ENCODE measurements around the gene SDK1. TPM values are rescaled to one million over a fixed set of nuclear protein-coding genes. Genes with fewer than 3 reads are reported as not detected.
"Not testable (repeated sequence)": the region's sequence is repeated elsewhere in the genome, so short reads cannot be mapped to it uniquely, and the experiment has no call there.

SDK1 gene
- total RNA-seq, 1 donor from 2014 or later, result 1.3 TPM

DNA sequence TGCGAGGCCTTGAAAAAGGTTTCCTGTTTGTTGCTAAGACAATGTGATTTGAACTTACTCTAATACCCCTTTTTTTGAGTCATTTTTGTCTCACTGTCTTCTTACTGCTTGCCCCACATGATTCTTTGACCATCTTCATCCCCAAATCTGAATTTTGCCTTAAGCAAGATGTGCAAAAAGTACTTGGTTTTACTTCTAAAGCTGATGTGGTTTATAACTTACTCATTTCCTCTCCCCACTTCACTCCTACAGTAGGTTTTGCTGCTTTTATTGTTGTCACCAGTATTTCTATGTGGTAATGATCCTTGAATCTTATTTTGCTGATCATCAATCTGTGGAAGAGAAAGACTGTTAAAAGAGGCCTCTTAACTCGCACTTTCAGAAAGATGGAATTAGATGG lies 396.4 kb downstream of the SDK1 start:
- TF ChIP-seq, protein P1, sequence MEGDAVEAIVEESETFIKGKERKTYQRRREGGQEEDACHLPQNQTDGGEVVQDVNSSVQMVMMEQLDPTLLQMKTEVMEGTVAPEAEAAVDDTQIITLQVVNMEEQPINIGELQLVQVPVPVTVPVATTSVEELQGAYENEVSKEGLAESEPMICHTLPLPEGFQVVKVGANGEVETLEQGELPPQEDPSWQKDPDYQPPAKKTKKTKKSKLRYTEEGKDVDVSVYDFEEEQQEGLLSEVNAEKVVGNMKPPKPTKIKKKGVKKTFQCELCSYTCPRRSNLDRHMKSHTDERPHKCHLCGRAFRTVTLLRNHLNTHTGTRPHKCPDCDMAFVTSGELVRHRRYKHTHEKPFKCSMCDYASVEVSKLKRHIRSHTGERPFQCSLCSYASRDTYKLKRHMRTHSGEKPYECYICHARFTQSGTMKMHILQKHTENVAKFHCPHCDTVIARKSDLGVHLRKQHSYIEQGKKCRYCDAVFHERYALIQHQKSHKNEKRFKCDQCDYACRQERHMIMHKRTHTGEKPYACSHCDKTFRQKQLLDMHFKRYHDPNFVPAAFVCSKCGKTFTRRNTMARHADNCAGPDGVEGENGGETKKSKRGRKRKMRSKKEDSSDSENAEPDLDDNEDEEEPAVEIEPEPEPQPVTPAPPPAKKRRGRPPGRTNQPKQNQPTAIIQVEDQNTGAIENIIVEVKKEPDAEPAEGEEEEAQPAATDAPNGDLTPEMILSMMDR (IDR thresholded peaks at IDR 0.05), result no peak
- intact Hi-C loops (cut with micrococcal nuclease), result no loop called here
- ATAC-seq (ENCODE audit: low read depth), result no peak
- CTCF ChIA-PET, result no interaction called here
- no peak for DNase-seq
- Mint-ChIP-seq H3K4me3 (no peak overlapping the region), H3K9me3 (peaks cover 2% of the 10 kb centered on the region), H3K36me3 (ENCODE audit: low read depth) (no peaks in the 10 kb centered on the region), H3K27me3 (peaks cover 6% of the 10 kb centered on the region), H3K27ac (no peak overlapping the region), H3K4me1 (no peaks in the 10 kb centered on the region)
- POLR2A ChIA-PET, result no interaction called here

DNA sequence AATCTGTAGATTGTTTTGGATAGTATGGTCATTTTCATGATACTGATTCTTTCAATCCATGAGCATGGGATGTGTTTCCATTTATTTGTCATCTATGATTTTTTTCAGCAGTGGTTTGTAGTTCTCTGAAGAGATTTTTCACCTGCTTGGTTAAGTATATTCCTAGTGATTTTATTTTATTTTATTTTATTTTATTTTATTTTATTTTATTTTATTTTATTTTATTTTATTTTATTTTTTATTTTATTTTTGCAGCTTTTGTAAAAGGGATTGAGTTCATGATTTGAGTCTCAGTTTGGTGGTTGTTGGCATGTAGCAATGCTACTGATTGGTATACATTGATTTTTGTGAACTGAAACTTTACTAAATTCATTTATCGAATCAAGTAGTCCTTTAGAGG lies 404.2 kb downstream of the SDK1 start:
- intact Hi-C loops (cut with micrococcal nuclease), result no loop called here
- H3K9me3 Mint-ChIP-seq, result peaks cover 4% of the 10 kb centered on the region
- no peak overlapping the region for H3K27ac Mint-ChIP-seq
- TF ChIP-seq, protein P1 (IDR thresholded peaks at IDR 0.05), result no peak
- DNase-seq, result no peak
- H3K36me3 Mint-ChIP-seq (ENCODE audit: low read depth), result no peaks in the 10 kb centered on the region
- ChIA-PET POLR2A (no interaction called here), CTCF (no interaction called here)
- no peak overlapping the region for H3K4me3 Mint-ChIP-seq
- no peaks in the 10 kb centered on the region for H3K4me1 Mint-ChIP-seq
- no peak for ATAC-seq (ENCODE audit: low read depth)
- H3K27me3 Mint-ChIP-seq, result peaks cover 5% of the 10 kb centered on the region

DNA sequence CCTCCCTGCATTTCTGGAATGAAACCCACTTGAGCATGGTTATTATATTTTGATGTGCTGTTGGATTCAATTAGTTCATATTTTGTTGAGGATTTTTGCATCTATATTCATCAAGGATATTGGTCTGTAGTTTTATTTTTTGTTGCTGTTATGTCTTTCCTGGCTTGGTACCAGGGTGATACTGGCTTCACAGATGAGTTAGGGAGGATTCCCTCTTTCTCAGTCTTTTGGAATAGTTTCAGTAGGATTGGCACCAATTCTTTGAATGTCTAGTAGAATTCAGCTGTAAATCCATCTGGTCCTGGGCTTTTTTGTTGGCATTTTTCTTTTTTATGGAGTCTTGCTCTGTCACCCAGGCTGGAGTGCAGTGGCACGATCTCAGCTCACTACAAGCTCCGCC lies 405.0 kb downstream of the SDK1 start:
- CTCF ChIA-PET; ATAC-seq (ENCODE audit: low read depth); H3K9me3 Mint-ChIP-seq; POLR2A ChIA-PET; H3K27me3 Mint-ChIP-seq; intact Hi-C loops (cut with micrococcal nuclease); H3K27ac Mint-ChIP-seq; H3K36me3 Mint-ChIP-seq (ENCODE audit: low read depth); H3K4me3 Mint-ChIP-seq; H3K4me1 Mint-ChIP-seq; DNase-seq: not testable (repeated sequence)

DNA sequence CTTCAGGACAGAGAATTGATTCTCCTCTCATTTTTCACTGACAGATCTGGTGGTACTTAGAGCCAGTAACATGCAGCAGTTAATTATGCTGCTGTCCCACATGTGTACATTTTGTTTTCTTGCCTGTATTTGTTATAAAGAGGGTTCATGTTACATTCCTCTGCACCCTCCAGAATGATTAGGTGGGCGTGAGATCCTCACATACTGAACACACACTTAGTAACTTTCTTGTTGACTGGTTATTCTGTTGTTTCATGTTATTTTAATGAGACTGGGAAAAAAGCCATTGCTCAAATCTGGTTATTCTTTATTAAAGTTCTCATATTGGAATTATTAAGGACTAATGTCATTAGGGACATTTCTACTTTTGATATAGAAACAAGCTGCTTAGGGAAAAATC lies 409.1 kb downstream of the SDK1 start:
- Mint-ChIP-seq H3K27ac (no peak overlapping the region), H3K4me3 (no peak overlapping the region), H3K36me3 (ENCODE audit: low read depth) (no peaks in the 10 kb centered on the region), H3K27me3 (peaks cover 8% of the 10 kb centered on the region), H3K4me1 (no peaks in the 10 kb centered on the region), H3K9me3 (peaks cover 2% of the 10 kb centered on the region)
- ChIA-PET POLR2A (no interaction called here), CTCF (no interaction called here)
- intact Hi-C loops (cut with micrococcal nuclease), result no loop called here
- DNase-seq, result no peak
- no peak for ATAC-seq (ENCODE audit: low read depth)
- TF ChIP-seq, protein P1 (IDR thresholded peaks at IDR 0.05), result no peak

DNA sequence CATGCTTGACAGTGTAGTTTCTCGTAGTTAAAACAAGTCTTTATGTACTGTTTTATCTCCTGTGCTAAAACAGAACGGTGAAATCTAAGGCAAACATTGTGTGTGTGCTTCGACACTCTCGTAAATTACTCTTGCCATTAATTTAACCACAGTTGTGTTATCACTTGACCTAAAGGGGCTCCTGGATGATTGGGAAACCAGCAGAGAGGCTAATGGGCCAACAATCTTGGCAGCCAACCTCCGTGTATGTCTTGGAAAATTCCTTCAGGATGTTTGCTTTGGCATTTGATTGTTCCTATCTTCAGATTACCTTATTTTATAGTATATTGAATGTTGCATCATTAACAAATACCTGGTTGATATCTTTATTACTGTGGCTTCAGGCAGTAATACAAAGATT lies 409.5 kb downstream of the SDK1 start:
- intact Hi-C loops (cut with micrococcal nuclease), result no loop called here
- Mint-ChIP-seq H3K36me3 (ENCODE audit: low read depth) (no peaks in the 10 kb centered on the region), H3K4me3 (no peak overlapping the region), H3K9me3 (peaks cover 2% of the 10 kb centered on the region), H3K27ac (no peak overlapping the region), H3K27me3 (peaks cover 8% of the 10 kb centered on the region), H3K4me1 (no peaks in the 10 kb centered on the region)
- ATAC-seq (ENCODE audit: low read depth) (no peak), DNase-seq (no peak)
- ChIA-PET POLR2A (no interaction called here), CTCF (no interaction called here)
- TF ChIP-seq, protein P1 (IDR thresholded peaks at IDR 0.05), result no peak

DNA sequence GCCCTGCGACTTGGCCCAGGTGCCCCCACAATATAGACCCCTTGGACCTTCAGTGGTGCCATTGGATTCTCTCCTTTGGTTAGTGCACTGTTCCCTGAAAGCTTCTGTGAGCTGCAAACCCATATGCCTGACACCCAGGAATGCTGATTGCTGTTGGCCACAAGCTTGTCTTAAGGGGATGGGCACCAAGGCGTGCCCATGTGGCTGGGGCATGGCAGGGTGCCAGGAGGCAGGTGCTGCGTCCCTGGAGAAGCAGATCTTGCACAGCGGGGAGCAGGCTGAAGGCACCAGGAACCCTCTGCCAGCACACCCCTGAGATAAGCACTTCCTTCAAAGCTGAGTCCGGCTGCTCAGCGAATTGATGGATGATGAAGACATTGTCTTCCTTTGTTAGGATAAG lies 411.8 kb downstream of the SDK1 start:
- no peak overlapping the region for H3K4me3 Mint-ChIP-seq
- peaks cover 2% of the 10 kb centered on the region for H3K9me3 Mint-ChIP-seq
- DNase-seq, result no peak
- TF ChIP-seq, protein P1 (IDR thresholded peaks at IDR 0.05), result no peak
- H3K4me1 Mint-ChIP-seq, result no peaks in the 10 kb centered on the region
- no peak overlapping the region for H3K27ac Mint-ChIP-seq
- no peaks in the 10 kb centered on the region for H3K36me3 Mint-ChIP-seq (ENCODE audit: low read depth)
- CTCF ChIA-PET, result no interaction called here
- no peak for ATAC-seq (ENCODE audit: low read depth)
- POLR2A ChIA-PET, result no interaction called here
- intact Hi-C loops (cut with micrococcal nuclease), result no loop called here
- peaks cover 11% of the 10 kb centered on the region for H3K27me3 Mint-ChIP-seq

All from activated B cell treated with CpG ODN at 0.5 μM for 24 hours (primary cell).